NCI-H345 treated with DMSO at 0.1 percent for 48 hours (cell line): ENCODE data around the gene ACSM3.
A peak's percentile ranks its signal among the peaks of the same experiment; 100 is the strongest.
"Not testable (repeated sequence)": the region's sequence is repeated elsewhere in the genome, so short reads cannot be mapped to it uniquely, and the experiment has no call there.

Source experiments
- DNase-seq: peaks from one replicate; lab custom pipeline; 2025; ENCODE audit not compliant: unreplicated experiment; lab: John Stamatoyannopoulos, UW

ACSM3 gene

GRCh38 chr16:20805684-20806167 lies 41.9 kb downstream of the ACSM3 start:
- not testable (repeated sequence) for DNase-seq

- peak; percentile 84 for DNase-seq
These were observed 42.6 kb downstream of the ACSM3 start, which contains the start of the genes ERI2 and REXO5 for GRCh38 chr16:20806168-20807050. Gene ERI2, minus strand, starts transcription at chr16:20806472. Its CDS starts 42 bp downstream, at chr16:20806430. Gene REXO5, plus strand, starts transcription at chr16:20806527. Its CDS starts 427 bp downstream, at chr16:20806954.

GRCh38 chr16:20807862-20808261 lies 44.0 kb downstream of the ACSM3 start:
- no peak for DNase-seq

- DNase-seq, result no peak
These were observed 48.1 kb downstream of the ACSM3 start for GRCh38 chr16:20811889-20812439.

GRCh38 chr16:20812510-20812909 lies 48.7 kb downstream of the ACSM3 start:
- no peak for DNase-seq

GRCh38 chr16:20814784-20815183 lies 51.0 kb downstream of the ACSM3 start:
- no peak for DNase-seq

GRCh38 chr16:20818929-20819585 lies 55.2 kb downstream of the ACSM3 start:
- no peak for DNase-seq

GRCh38 chr16:20821682-20822081 lies 57.9 kb downstream of the ACSM3 start:
- no peak for DNase-seq

- no peak for DNase-seq
These were observed 58.9 kb downstream of the ACSM3 start for GRCh38 chr16:20822521-20823325.

GRCh38 chr16:20826039-20826566 lies 62.3 kb downstream of the ACSM3 start:
- no peak for DNase-seq

- DNase-seq, result no peak
These were observed 65.7 kb downstream of the ACSM3 start for GRCh38 chr16:20829536-20829935.

GRCh38 chr16:20830372-20830771 lies 66.6 kb downstream of the ACSM3 start:
- no peak for DNase-seq

- DNase-seq, result no peak
These were observed 69.3 kb downstream of the ACSM3 start for GRCh38 chr16:20833086-20833485.

- no peak for DNase-seq
These were observed 74.4 kb downstream of the ACSM3 start for GRCh38 chr16:20838240-20838639.

- no peak for DNase-seq
These were observed 75.7 kb downstream of the ACSM3 start for GRCh38 chr16:20839504-20839903.

- no peak for DNase-seq
These were observed 80.2 kb downstream of the ACSM3 start for GRCh38 chr16:20844054-20844453.

GRCh38 chr16:20844588-20844987 lies 80.8 kb downstream of the ACSM3 start:
- no peak for DNase-seq

- DNase-seq, result no peak
These were observed 82.2 kb downstream of the ACSM3 start for GRCh38 chr16:20846030-20846429.

- no peak for DNase-seq
These were observed 82.7 kb downstream of the ACSM3 start for GRCh38 chr16:20846551-20846950.
